Measurements from ENCODE around the gene SERPINE3. TPM values are rescaled to one million over a fixed set of nuclear protein-coding genes. Genes with fewer than 3 reads are reported as not detected.

The SERPINE3 gene
- total and polyA plus RNA-seq, 2 of the 4 experiments (the other 2 are of a cell fraction) = not detected

GRCh38 chr13:51373451-51373850 is 34.0 kb downstream of the SERPINE3 start:
- Histone ChIP-seq H3K4me3 (ENCODE audit: insufficient read depth, low read depth, low read length) (no peak overlapping the region), H3K9me3 (ENCODE audit: control insufficient read depth, insufficient read depth, low read length) (no peaks in the 10 kb centered on the region), H2AFZ (replicated peaks; ENCODE audit: low read length, poor library complexity) (no peak overlapping the region), H3K9ac (ENCODE audit: low read depth, low read length) (no peak overlapping the region), H2BK120ac (ENCODE audit: low read depth, low read length) (no peak overlapping the region), H3K36me3 (ENCODE audit: control insufficient read depth, insufficient read depth, low read length) (peaks cover 32% of the 10 kb centered on the region), H3K14ac (replicated peaks; ENCODE audit: low read depth, low read length) (no peak overlapping the region), H4K5ac (ENCODE audit: low read depth, low read length) (no peak overlapping the region), H3K56ac (ENCODE audit: extremely low read depth, insufficient read depth, low read length) (no peak overlapping the region), H3K27me3 (ENCODE audit: control insufficient read depth, insufficient read depth, low read length) (no peaks in the 10 kb centered on the region), H3K23ac (ENCODE audit: low read depth, low read length) (no peak overlapping the region), H2AK5ac (ENCODE audit: low read depth, low read length) (no peak overlapping the region), H3K18ac (ENCODE audit: low read depth, low read length) (no peak overlapping the region), H2BK15ac (ENCODE audit: low read depth, low read length) (no peak overlapping the region), H2AK9ac (replicated peaks; ENCODE audit: low read depth, low read length, poor library complexity) (no peak overlapping the region), H3K9me1 (ENCODE audit: insufficient read depth, low read length) (peaks cover 8% of the 10 kb centered on the region; the same call in 1 of the 2 replicates), H4K20me1 (ENCODE audit: insufficient read depth, low read length) (peaks cover 12% of the 10 kb centered on the region), H2BK5ac (ENCODE audit: low read depth, low read length, poor library complexity, severe bottlenecking) (no peak overlapping the region), H4K8ac (ENCODE audit: low read depth in 2 of 2, low read length in 2 of 2) (no peak overlapping the region), H3K79me1 (ENCODE audit: low read depth in 1 of 2, low read length in 2 of 2) (peaks cover 19 to 26% of the 10 kb centered on the region in 2 experiments), H3K27ac (ENCODE audit: insufficient read depth, low read length) (no peak overlapping the region), H3K4me1 (ENCODE audit: control insufficient read depth, insufficient read depth, low read length) (peaks cover 4% of the 10 kb centered on the region), H3K4me2 (ENCODE audit: low read depth, low read length) (no peak overlapping the region), H3K4ac (ENCODE audit: low read depth, low read length) (no peak overlapping the region), H4K91ac (ENCODE audit: insufficient read depth, low read depth, low read length) (no peak overlapping the region), H2BK20ac (ENCODE audit: low read depth, low read length) (no peak overlapping the region)
- ChIA-PET POLR2A (ENCODE audit: unreplicated experiment) (no interaction called here), CTCF (no interaction called here)
- in situ Hi-C loops (cut with MboI; ENCODE audit: low sequenced_read_pairs) = no loop called here
- no peak for DNase-seq
- ATAC-seq (ENCODE audit: low read depth) = no peak
- TF ChIP-seq CEBPB (IDR thresholded peaks at IDR 0.05; ENCODE audit: low read depth, low read length) (no peak), SMC3 (IDR thresholded peaks at IDR 0.05; ENCODE audit: low read depth, low read length) (no peak), RFX5 (IDR thresholded peaks at IDR 0.05; ENCODE audit: low read depth, low read length) (no peak), RCOR1 (IDR thresholded peaks at IDR 0.05; ENCODE audit: insufficient replicate concordance, low read length) (no peak), MXI1 (IDR thresholded peaks at IDR 0.05; ENCODE audit: borderline replicate concordance, low read depth, low read length) (no peak), NFE2L2 (IDR thresholded peaks at IDR 0.05; ENCODE audit: low read depth, low read length) (no peak), MAZ (IDR thresholded peaks at IDR 0.05; ENCODE audit: borderline replicate concordance, low read depth, low read length) (no peak), CTCF (conservative IDR thresholded peaks at IDR 0.05; ENCODE audit: low read depth, low read length) (no peak), RAD21 (IDR thresholded peaks at IDR 0.05; ENCODE audit: low read length) (no peak), FOS (IDR thresholded peaks at IDR 0.05; ENCODE audit: low read depth, low read length) (no peak)
- BruUV-seq (replicated peaks) = no TSS peak
- intact Hi-C loops (cut with micrococcal nuclease) = no loop called here
- 100% methylated on average over 1 of the region's 2 CpGs; no CpG with 5 or more reads in 1 of the 2 experiments for WGBS, 2 experiments (ENCODE audit: extremely low coverage in 2 of 2, insufficient read length in 1 of 2)
- dilution Hi-C loops (cut with HindIII; ENCODE audit: low sequenced_read_pairs, unreplicated experiment) = no loop called here
